Adrenal gland (tissue), 12 donors: ENCODE results near the gene TSPAN9. TPM values are rescaled to one million over a fixed set of nuclear protein-coding genes. Genes with fewer than 3 reads are reported as not detected.
A peak's percentile ranks its signal among the peaks of the same experiment; 100 is the strongest.

Source experiments
- DNase-seq, 7 donors: peaks; one replicate each; pipeline ENCODE4 v3.0.0-alpha.2; 2019 to 2020
- H3K27ac ChIP-seq, 5 donors: fragments of 200-600 bp; sonication (generic) in 4 of 5; 1 replicate in 3 of 5; 2 replicates in 2 of 5; pipeline versions ENCODE4 v1.5.1 to v1.8.0; 2016 to 2020; ENCODE audit warnings: mild to moderate bottlenecking in 1 of 5
- H3K27me3 ChIP-seq: fragments of 200-600 bp; 2 replicates; pipeline ENCODE4 v1.8.0; 2021
- H3K36me3 ChIP-seq, 2 donors: fragments of 200-600 bp; replicated peaks in 1 of 2; 1 replicate in 1 of 2; 2 replicates in 1 of 2; pipeline versions ENCODE4 v1.5.1 to v1.8.0; 2018 to 2022
- H3K4me1 ChIP-seq, 2 donors: fragments of 200-600 bp; replicated peaks in 1 of 2; 1 replicate in 1 of 2; 2 replicates in 1 of 2; pipeline versions ENCODE4 v1.5.1 to v1.8.0; 2018 to 2021
- H3K4me3 ChIP-seq, 4 donors: fragments of 200-600 bp; sonication (generic) in 3 of 4; one replicate each; pipeline ENCODE4 v1.5.1; 2016 to 2018
- H3K9me3 ChIP-seq, 3 donors: fragments of 200-600 bp; sonication (generic) in 1 of 3; replicated peaks in 1 of 3; 1 replicate in 2 of 3; 2 replicates in 1 of 3; pipeline versions ENCODE4 v1.5.1 to v1.8.0; 2016 to 2021
- POLR2A ChIP-seq, 2 donors: fragments of 450-650 bp; IDR thresholded peaks; one replicate each; pipeline ENCODE4 v1.6.1; 2017; ENCODE audit warnings: antibody characterized with exemption in 2 of 2, mild to moderate bottlenecking in 2 of 2, moderate library complexity in 1 of 2
- WGBS, 4 donors: extraction: QIAGEN DNeasy Blood & Tissue Kit in 2 of 4; methylation state at CpG; one replicate each; pipeline versions ENCODE4 v1.1.5 to v1.1.7; 2013 to 2017; 5-methylcytosine and 5-hydroxymethylcytosine counted together
- intact Hi-C, 2 donors: fragments of 100-400 bp; cut with DNase I; formaldehyde crosslinking; loops; one replicate each; pipeline versions ENCODE4 v1.14.1 to v1.15.0; 2022 to 2023
- polyA plus RNA-seq, 3 donors: library from polyadenylated mRNA; stranded (reverse); fragments of 200-250 nt in 2 of 3; fragments of 350-450 nt in 1 of 3; fragmentation: Illumina TruSeq in 1 of 3; extraction: RNeasy Lipid Tissue Mini Kit (QIAGEN cat#74804) in 1 of 3; gene quantifications; one replicate each; pipeline ENCODE4 v1.2.3, GENCODE V29; 2013 to 2014
- total RNA-seq, 9 donors: library from RNA; depleted of rRNA in 4 of 9; stranded (reverse); fragments of >200 nt in 4 of 9; fragments of 120-200 nt in 1 of 9; fragmentation: NEBNext Ultra II Directional in 1 of 9; extraction: Animal tissue kit (Norgen Biotek cat#: 25700) in 1 of 9; gene quantifications; one replicate each; pipeline versions ENCODE4 v1.1.0 to v1.2.4, GENCODE V29; 2013 to 2023
- TF ChIP-seq, protein P1 (sequence below), 6 experiments: fragments of 450-650 bp in 4 of 6; fragments of 200-600 bp in 2 of 6; sonication (generic) in 1 of 6; IDR thresholded peaks; 1 replicate in 5 of 6; 2 replicates in 1 of 6; pipeline versions ENCODE4 v1.5.1 to v1.8.0; 2016 to 2021; ENCODE audit warnings: antibody characterized with exemption in 6 of 6, mild to moderate bottlenecking in 2 of 6, moderate library complexity in 1 of 6
- donor health status: healthy with polysubstance abuse.
- donor health status: Bipolar disorder and iron deficiency.
- donor health status: DM: yes; HTN: yes; CAD: no.
- donor health status: DM: no; HTN: no; CAD: no.
- donor health status: DM: no; HTN: no; CAD: no.
- donor health status: DM: yes; HTN: yes; CAD: no.

Gene TSPAN9
- total and polyA plus RNA-seq, 12 donors: 12.4 to 31.4 (median 22.4) TPM

DNA sequence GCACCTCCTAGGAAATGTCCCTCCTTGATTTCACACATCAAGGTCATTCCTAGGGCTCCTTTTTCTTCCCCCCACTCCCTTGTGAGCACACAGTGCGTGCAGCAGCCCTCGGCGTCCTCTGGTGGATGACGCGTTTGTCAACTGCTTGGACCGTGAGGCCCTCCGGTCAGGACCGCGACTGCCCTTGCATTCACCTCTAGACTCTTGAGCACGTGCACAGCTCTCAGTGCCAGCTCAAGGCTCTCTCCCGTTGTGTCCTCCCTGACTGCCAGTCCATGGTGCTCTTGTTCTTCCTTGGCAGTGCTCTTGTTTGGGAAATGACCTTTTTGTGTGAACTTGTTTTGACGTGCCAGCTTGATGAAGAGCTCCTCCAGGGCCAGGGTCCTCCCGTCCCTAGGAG, 67.9 kb downstream of the TSPAN9 start:
- TF ChIP-seq, protein P1, sequence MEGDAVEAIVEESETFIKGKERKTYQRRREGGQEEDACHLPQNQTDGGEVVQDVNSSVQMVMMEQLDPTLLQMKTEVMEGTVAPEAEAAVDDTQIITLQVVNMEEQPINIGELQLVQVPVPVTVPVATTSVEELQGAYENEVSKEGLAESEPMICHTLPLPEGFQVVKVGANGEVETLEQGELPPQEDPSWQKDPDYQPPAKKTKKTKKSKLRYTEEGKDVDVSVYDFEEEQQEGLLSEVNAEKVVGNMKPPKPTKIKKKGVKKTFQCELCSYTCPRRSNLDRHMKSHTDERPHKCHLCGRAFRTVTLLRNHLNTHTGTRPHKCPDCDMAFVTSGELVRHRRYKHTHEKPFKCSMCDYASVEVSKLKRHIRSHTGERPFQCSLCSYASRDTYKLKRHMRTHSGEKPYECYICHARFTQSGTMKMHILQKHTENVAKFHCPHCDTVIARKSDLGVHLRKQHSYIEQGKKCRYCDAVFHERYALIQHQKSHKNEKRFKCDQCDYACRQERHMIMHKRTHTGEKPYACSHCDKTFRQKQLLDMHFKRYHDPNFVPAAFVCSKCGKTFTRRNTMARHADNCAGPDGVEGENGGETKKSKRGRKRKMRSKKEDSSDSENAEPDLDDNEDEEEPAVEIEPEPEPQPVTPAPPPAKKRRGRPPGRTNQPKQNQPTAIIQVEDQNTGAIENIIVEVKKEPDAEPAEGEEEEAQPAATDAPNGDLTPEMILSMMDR (IDR thresholded peaks at IDR 0.05): no peak
- no peak for TF ChIP-seq POLR2A (IDR thresholded peaks at IDR 0.05)
- intact Hi-C loops: no loop called here
- no peaks in the 10 kb centered on the region for H3K9me3 ChIP-seq
- 42 to 54% (median 50%) methylated on average over 13 of the region's 13 CpGs for WGBS, 4 donors
- peak in 4 of 7 donors; percentile 12 to 59 (median 44) for DNase-seq
- no peaks in the 10 kb centered on the region for H3K36me3 ChIP-seq
- peaks cover 0 to 5% of the 10 kb centered on the region in 2 donors for H3K4me1 ChIP-seq
- H3K4me3 ChIP-seq: no peak overlapping the region
- no peaks in the 10 kb centered on the region for H3K27me3 ChIP-seq
- no peak overlapping the region for H3K27ac ChIP-seq

DNA sequence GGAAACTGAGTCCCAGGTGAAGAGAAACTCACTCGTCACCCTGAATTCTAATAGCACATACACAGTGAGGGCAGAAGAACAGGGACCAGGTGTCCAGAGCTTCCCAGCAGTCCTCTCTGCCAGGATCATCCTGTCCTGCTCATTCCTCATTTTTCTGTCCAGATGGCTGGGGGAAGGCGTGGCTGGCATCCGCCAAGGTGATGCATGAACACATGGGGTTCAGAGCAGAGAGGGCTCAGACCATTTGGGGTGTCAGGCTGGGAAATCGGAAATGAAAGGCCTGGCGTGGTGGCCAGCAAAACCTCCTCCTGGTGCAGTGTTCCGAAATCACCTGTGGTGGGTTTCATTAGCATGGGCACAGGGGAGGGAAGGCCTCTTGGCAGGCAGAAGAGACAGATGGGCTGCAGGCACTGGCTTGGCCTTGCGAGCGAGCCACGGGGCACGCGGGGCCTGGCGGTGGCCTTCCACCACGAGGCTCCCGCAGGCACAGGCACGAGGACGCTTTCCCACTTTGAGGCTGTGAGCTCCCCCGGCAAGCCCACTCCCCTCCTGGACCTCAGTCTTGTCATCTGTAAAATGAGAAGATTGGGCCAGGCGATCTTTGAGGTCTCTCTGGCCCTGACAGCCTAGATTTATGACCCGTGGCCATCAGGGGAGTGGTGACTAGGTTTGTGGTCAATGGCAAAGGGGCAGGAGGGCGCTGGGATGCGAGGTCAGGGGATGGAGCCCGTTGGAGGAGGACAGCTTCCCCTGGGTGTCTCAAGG, 68.5 kb downstream of the TSPAN9 start:
- no peak for DNase-seq
- WGBS, 4 donors: 91 to 95% (median 93%) methylated on average over 20 to 22 of the region's 22 CpGs
- peaks cover 0 to 8% of the 10 kb centered on the region in 2 donors for H3K4me1 ChIP-seq
- intact Hi-C loops: no loop called here
- no peaks in the 10 kb centered on the region for H3K36me3 ChIP-seq
- H3K27ac ChIP-seq: no peak overlapping the region
- H3K4me3 ChIP-seq: no peak overlapping the region
- H3K9me3 ChIP-seq: no peaks in the 10 kb centered on the region
- TF ChIP-seq, protein P1 (IDR thresholded peaks at IDR 0.05): no peak
- TF ChIP-seq POLR2A (IDR thresholded peaks at IDR 0.05): no peak
- H3K27me3 ChIP-seq: no peaks in the 10 kb centered on the region

DNA sequence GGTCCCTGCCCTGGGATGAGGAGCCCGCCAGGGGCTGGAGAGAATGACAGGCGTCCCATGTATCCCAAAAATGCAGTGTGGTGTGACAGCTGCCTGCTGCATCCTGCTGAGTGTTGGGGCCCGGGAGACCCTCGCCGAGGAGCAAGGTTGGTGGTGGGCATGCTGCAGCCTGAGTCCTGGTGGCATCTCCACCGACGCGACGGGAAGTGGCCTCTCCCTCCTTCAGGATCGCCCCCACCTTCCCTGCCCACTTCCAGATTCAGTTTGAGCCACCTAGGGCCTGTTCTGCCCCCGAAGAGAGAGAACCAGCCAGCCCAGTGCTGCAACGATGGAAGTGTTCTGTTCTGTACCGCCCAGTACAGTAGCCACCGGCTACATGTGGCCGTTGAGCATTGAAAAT, 70.1 kb downstream of the TSPAN9 start:
- no peak overlapping the region for H3K27ac ChIP-seq
- no peak for TF ChIP-seq POLR2A (IDR thresholded peaks at IDR 0.05)
- TF ChIP-seq, protein P1 (IDR thresholded peaks at IDR 0.05): no peak
- no peaks in the 10 kb centered on the region for H3K27me3 ChIP-seq
- no peaks in the 10 kb centered on the region for H3K36me3 ChIP-seq
- intact Hi-C loops: no loop called here
- no peak for DNase-seq
- WGBS, 4 donors: 87 to 100% (median 94%) methylated on average over 3 to 15 of the region's 15 CpGs
- no peak overlapping the region for H3K4me3 ChIP-seq
- peaks cover 0 to 17% of the 10 kb centered on the region in 2 donors for H3K4me1 ChIP-seq
- no peaks in the 10 kb centered on the region for H3K9me3 ChIP-seq

DNA sequence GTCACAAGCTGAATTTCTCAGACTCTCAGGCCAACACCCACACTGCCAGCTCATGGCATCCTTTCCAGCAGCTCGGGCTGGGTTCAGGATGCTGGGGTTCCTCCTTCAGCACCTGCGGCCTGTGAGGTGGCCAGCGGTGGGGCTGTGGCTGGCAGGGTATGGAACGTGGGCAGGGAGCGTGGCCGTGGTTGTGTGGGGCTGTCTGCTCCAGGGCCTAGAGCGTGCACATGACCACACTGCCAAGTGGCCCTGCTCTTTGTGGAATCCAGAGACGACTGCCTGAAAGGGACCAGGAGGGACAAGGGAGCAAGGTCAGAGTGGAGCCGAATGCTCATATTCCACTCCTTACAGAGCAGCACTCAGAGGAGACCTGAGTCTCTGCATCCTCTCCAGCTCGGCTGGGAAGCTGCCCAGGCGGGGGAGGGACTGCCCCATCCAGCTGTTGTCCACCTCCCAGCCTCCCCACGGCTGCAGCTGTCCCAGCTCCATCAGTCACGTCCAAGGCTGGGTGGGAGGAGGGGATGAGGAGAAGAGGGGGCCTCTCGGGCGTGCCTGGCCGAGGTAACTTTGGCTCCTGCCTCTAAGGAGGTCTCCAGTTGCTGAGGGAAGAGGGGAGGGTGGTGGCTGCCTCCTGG, 71.3 kb downstream of the TSPAN9 start:
- Histone ChIP-seq H3K27me3 (no peaks in the 10 kb centered on the region), H3K27ac (no peak overlapping the region), H3K36me3 (no peaks in the 10 kb centered on the region), H3K9me3 (no peaks in the 10 kb centered on the region), H3K4me1 (peaks cover 0 to 17% of the 10 kb centered on the region in 2 donors), H3K4me3 (no peak overlapping the region)
- peak in 1 of 7 donors; percentile 8 for DNase-seq
- TF ChIP-seq, protein P1 (IDR thresholded peaks at IDR 0.05): no peak
- TF ChIP-seq POLR2A (IDR thresholded peaks at IDR 0.05): no peak
- 78 to 87% (median 80%) methylated on average over 6 to 16 of the region's 16 CpGs for WGBS, 4 donors
- intact Hi-C loops: no loop called here
